DOHH2 (cell line): ENCODE results near the gene WDR27.

Experiments
- EZH2phosphoT487 ChIP-seq: fragments of 200-600 bp; sonication (generic); IDR thresholded peaks from 2 replicates; pipeline ENCODE4 v1.6.1; 2017; ENCODE audit warnings: borderline replicate concordance, mild to moderate bottlenecking, antibody characterized with exemption, low read length, moderate library complexity, mixed read lengths
- TF ChIP-seq, protein P1 (sequence below): fragments of 200-600 bp; sonication (generic); IDR thresholded peaks from one replicate; pipeline ENCODE4 v1.5.1; 2014; ENCODE audit warnings: antibody characterized with exemption, mild to moderate bottlenecking, low read depth, low read length; ENCODE audit not compliant: poor library complexity, severe bottlenecking

DNA sequence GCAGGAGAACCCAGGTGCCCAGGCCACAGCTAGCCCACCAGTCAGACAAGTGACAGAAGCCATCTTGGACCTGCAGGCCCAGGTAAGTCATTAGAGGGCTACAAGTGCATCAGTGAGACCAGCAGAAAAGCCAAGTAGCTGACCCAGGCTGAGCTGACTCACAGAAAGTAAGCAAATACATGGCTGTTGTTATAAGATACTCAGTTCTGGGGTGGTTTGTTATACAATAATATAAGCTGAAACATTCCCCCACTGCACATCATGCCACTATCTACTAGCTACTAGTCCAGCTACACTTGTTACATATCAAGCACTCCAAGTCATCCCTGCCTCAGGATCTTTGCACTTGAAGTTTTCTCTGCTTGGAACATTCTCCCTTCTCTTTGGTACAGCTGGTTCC, 39.5 kb upstream of the WDR27 start:
- TF ChIP-seq, protein P1, sequence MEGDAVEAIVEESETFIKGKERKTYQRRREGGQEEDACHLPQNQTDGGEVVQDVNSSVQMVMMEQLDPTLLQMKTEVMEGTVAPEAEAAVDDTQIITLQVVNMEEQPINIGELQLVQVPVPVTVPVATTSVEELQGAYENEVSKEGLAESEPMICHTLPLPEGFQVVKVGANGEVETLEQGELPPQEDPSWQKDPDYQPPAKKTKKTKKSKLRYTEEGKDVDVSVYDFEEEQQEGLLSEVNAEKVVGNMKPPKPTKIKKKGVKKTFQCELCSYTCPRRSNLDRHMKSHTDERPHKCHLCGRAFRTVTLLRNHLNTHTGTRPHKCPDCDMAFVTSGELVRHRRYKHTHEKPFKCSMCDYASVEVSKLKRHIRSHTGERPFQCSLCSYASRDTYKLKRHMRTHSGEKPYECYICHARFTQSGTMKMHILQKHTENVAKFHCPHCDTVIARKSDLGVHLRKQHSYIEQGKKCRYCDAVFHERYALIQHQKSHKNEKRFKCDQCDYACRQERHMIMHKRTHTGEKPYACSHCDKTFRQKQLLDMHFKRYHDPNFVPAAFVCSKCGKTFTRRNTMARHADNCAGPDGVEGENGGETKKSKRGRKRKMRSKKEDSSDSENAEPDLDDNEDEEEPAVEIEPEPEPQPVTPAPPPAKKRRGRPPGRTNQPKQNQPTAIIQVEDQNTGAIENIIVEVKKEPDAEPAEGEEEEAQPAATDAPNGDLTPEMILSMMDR: no peak
- no peak for TF ChIP-seq EZH2phosphoT487
